ENCODE data around the gene ATG101.

Gene ATG101

DNA sequence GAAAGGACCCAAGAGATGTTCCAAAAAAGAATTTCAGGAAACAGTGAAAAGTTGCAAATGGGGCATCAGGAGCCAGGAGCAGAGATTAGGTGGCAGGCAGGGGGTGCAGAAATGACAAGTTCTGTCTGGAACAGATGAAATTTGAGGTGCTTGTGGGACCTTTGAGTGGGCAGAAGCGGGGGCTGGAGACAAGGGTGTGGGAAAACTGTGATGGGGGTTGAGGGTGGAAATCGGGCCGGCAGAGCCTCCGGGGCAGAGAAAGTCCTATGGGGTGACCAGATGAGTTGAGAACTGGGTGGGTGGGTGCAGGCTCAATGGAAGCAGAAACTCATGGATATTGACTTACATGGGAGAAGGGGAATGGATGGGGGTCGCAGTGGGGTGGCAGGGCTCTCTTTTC lies 20.1 kb upstream of the ATG101 start (continued):
- TF ChIP-seq, protein P1, sequence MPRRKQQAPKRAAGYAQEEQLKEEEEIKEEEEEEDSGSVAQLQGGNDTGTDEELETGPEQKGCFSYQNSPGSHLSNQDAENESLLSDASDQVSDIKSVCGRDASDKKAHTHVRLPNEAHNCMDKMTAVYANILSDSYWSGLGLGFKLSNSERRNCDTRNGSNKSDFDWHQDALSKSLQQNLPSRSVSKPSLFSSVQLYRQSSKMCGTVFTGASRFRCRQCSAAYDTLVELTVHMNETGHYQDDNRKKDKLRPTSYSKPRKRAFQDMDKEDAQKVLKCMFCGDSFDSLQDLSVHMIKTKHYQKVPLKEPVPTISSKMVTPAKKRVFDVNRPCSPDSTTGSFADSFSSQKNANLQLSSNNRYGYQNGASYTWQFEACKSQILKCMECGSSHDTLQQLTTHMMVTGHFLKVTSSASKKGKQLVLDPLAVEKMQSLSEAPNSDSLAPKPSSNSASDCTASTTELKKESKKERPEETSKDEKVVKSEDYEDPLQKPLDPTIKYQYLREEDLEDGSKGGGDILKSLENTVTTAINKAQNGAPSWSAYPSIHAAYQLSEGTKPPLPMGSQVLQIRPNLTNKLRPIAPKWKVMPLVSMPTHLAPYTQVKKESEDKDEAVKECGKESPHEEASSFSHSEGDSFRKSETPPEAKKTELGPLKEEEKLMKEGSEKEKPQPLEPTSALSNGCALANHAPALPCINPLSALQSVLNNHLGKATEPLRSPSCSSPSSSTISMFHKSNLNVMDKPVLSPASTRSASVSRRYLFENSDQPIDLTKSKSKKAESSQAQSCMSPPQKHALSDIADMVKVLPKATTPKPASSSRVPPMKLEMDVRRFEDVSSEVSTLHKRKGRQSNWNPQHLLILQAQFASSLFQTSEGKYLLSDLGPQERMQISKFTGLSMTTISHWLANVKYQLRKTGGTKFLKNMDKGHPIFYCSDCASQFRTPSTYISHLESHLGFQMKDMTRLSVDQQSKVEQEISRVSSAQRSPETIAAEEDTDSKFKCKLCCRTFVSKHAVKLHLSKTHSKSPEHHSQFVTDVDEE (CRISPR knock-in tag; IDR thresholded peaks at IDR 0.05), result no peak
- TF ChIP-seq GLIS3 (CRISPR knock-in tag; IDR thresholded peaks at IDR 0.05) (no peak), RARB (CRISPR knock-in tag; IDR thresholded peaks at IDR 0.05) (no peak), BACH2 (CRISPR knock-in tag; IDR thresholded peaks at IDR 0.05; ENCODE audit: borderline replicate concordance) (no peak), ESRRG (CRISPR knock-in tag; IDR thresholded peaks at IDR 0.05) (no peak), TOX (CRISPR knock-in tag; IDR thresholded peaks at IDR 0.05; ENCODE audit: borderline replicate concordance) (no peak), OSR1 (CRISPR knock-in tag; IDR thresholded peaks at IDR 0.05) (no peak)

DNA sequence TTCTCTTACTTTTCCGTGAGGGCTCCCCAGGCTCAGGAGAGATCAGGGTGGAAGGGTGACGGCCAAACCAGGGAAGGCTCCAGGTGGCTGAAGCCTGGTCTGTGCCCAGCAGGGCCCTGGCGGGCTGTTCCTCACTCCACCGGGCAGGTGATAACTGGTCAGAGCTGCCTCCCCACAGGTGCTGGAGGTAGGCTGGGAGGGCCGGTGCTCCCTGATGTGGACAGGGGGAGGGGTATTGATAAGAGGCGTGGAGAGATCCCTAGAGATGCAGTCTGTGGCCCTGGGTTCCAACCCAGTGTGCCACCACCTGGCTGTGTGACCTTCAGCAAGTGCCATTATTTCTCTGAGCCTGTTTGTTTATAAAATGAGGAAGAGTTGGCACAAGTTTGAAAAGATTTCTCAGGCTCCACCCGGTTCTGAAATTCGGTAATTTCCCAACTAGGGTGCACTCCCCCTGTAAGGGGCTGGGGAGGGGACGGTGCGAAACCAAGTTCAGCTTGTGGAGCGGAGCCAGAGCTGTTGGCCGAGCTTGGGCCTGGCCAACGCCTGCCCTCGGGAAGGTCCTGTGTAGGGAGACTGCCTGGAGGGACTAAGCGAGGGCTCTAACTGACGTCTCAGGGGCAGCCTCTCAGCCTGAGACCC lies 19.5 kb upstream of the ATG101 start:
- TF ChIP-seq, protein P2, sequence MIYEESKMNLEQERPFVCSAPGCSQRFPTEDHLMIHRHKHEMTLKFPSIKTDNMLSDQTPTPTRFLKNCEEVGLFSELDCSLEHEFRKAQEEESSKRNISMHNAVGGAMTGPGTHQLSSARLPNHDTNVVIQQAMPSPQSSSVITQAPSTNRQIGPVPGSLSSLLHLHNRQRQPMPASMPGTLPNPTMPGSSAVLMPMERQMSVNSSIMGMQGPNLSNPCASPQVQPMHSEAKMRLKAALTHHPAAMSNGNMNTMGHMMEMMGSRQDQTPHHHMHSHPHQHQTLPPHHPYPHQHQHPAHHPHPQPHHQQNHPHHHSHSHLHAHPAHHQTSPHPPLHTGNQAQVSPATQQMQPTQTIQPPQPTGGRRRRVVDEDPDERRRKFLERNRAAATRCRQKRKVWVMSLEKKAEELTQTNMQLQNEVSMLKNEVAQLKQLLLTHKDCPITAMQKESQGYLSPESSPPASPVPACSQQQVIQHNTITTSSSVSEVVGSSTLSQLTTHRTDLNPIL (CRISPR knock-in tag; IDR thresholded peaks at IDR 0.05; ENCODE audit: low read depth), result no peak; the same call in 1 of the 2 replicates
- TF ChIP-seq, protein P3, sequence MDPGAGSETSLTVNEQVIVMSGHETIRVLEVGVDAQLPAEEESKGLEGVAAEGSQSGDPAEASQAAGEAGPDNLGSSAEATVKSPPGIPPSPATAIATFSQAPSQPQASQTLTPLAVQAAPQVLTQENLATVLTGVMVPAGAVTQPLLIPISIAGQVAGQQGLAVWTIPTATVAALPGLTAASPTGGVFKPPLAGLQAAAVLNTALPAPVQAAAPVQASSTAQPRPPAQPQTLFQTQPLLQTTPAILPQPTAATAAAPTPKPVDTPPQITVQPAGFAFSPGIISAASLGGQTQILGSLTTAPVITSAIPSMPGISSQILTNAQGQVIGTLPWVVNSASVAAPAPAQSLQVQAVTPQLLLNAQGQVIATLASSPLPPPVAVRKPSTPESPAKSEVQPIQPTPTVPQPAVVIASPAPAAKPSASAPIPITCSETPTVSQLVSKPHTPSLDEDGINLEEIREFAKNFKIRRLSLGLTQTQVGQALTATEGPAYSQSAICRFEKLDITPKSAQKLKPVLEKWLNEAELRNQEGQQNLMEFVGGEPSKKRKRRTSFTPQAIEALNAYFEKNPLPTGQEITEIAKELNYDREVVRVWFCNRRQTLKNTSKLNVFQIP (CRISPR knock-in tag; IDR thresholded peaks at IDR 0.05; ENCODE audit: borderline replicate concordance, low read depth), result no peak
- 0 out of 2 replicates have a peak, but pooled peaks have one; percentile 21 for TF ChIP-seq ZC3H10 (CRISPR knock-in tag; IDR thresholded peaks at IDR 0.05)
- TF ChIP-seq, protein P1 (CRISPR knock-in tag; IDR thresholded peaks at IDR 0.05), result no peak
- no peak for TF ChIP-seq ARNTL (CRISPR knock-in tag; IDR thresholded peaks at IDR 0.05; ENCODE audit: borderline replicate concordance, low read depth)
- no peak for TF ChIP-seq BACH2 (CRISPR knock-in tag; IDR thresholded peaks at IDR 0.05; ENCODE audit: borderline replicate concordance)
- ATAC-seq, result no peak

DNA sequence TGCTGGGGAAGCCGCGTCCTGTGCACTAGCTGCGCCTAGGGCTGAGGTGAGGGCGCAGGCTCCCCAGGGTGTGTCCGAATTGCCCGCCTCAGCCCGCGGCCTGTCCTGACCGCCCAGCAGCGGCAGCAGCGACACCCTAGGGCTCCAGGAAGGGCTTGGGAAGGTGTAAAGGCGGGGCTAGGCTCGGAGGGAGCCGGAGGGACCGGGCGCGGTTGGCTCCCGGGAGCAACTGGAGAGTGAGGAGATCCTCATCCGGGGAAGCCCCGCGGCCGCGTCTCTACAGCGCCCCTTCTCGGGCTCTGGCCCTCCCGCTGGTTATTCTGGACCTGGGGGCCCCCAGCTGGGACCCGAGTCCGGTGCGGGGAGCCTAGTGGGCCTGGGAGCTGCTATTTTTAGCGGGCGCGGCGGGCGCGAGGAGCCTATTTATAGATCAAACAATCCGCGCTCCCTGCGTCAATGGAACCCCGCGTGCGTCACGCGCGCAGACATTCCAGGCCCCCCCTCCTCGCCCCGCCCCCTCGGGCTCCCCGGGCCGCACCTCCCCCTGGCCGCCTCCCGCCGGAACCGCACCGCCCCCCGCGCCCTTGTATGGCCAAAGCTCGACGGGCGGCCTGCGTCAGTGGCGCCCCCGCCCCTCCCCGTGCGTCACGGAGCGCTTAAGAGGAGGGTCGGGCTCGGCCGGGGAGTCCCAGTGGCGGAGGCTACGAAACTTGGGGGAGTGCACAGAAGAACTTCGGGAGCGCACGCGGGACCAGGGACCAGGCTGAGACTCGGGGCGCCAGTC lies 18.8 kb upstream of the ATG101 start, which contains the start of gene NR4A1:
Gene NR4A1 (plus strand): TSS at position 685 of the 784 bp plus-strand sequence. CDS start 2,887 bp downstream, outside the sequence.
- peak; percentile 69 for ATAC-seq

More for the DNA sequence above, 18.8 kb upstream of the ATG101 start, which contains the start of gene NR4A1:
- TF ChIP-seq BACH2 (CRISPR knock-in tag; IDR thresholded peaks at IDR 0.05; ENCODE audit: borderline replicate concordance), result no peak
- TF ChIP-seq ZNF8 (CRISPR knock-in tag; IDR thresholded peaks at IDR 0.05), result no peak
- no peak for TF ChIP-seq TOX (CRISPR knock-in tag; IDR thresholded peaks at IDR 0.05; ENCODE audit: borderline replicate concordance)
- no peak for TF ChIP-seq ZNF70 (CRISPR knock-in tag; IDR thresholded peaks at IDR 0.05)
- TF ChIP-seq GLIS3 (CRISPR knock-in tag; IDR thresholded peaks at IDR 0.05), result no peak; the same call in 1 of the 2 replicates
- no peak for TF ChIP-seq ESRRG (CRISPR knock-in tag; IDR thresholded peaks at IDR 0.05)
- TF ChIP-seq, protein P4, sequence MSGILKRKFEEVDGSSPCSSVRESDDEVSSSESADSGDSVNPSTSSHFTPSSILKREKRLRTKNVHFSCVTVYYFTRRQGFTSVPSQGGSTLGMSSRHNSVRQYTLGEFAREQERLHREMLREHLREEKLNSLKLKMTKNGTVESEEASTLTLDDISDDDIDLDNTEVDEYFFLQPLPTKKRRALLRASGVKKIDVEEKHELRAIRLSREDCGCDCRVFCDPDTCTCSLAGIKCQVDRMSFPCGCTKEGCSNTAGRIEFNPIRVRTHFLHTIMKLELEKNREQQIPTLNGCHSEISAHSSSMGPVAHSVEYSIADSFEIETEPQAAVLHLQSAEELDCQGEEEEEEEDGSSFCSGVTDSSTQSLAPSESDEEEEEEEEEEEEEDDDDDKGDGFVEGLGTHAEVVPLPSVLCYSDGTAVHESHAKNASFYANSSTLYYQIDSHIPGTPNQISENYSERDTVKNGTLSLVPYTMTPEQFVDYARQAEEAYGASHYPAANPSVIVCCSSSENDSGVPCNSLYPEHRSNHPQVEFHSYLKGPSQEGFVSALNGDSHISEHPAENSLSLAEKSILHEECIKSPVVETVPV (CRISPR knock-in tag; IDR thresholded peaks at IDR 0.05), result peak; percentile 47; the same call in 1 of the 2 replicates
- no peak for TF ChIP-seq OSR1 (CRISPR knock-in tag; IDR thresholded peaks at IDR 0.05)
- TF ChIP-seq SNAI2 (CRISPR knock-in tag; IDR thresholded peaks at IDR 0.05), result no peak
- TF ChIP-seq ZFP30 (CRISPR knock-in tag; IDR thresholded peaks at IDR 0.05), result no peak
- no peak for TF ChIP-seq ISL1 (CRISPR knock-in tag; IDR thresholded peaks at IDR 0.05)
- TF ChIP-seq ZNF565 (CRISPR knock-in tag; conservative IDR thresholded peaks at IDR 0.05; ENCODE audit: low read depth), result no peak
- TF ChIP-seq, protein P2 (CRISPR knock-in tag; IDR thresholded peaks at IDR 0.05; ENCODE audit: low read depth), result peak; percentile 27; the same call in 1 of the 2 replicates
- TF ChIP-seq ZFP3 (CRISPR knock-in tag; IDR thresholded peaks at IDR 0.05), result peak; percentile 66; the same call in 1 of the 2 replicates
- TF ChIP-seq RARB (CRISPR knock-in tag; IDR thresholded peaks at IDR 0.05), result no peak
- TF ChIP-seq, protein P3 (CRISPR knock-in tag; IDR thresholded peaks at IDR 0.05; ENCODE audit: borderline replicate concordance, low read depth), result no peak
- TF ChIP-seq CSDC2 (CRISPR knock-in tag; IDR thresholded peaks at IDR 0.05), result 0 out of 2 replicates have a peak, but pooled peaks have one; percentile 48
- TF ChIP-seq ARNTL (CRISPR knock-in tag; IDR thresholded peaks at IDR 0.05; ENCODE audit: borderline replicate concordance, low read depth), result no peak
